Caco-2 (cell line): ENCODE results near the gene SLC7A1. TPM values are rescaled to one million over a fixed set of nuclear protein-coding genes. Genes with fewer than 3 reads are reported as not detected.

Source experiments
- BruUV-seq: library from RNA; stranded (reverse); fragments of 400-500 nt; replicated peaks from 2 replicates; lab custom pipeline; 2021; lab: Mats Ljungman, UMichigan
- CTCF ChIA-PET: fragments of 300-600 bp; sonication (Branson Sonifier 250); formaldehyde crosslinking; loops from one replicate; lab custom pipeline; 2022; ENCODE audit warnings: antibody characterized with exemption; lab: Charles Lee
- POLR2A ChIA-PET: fragments of 300-600 bp; sonication (Branson Sonifier 250); formaldehyde crosslinking; loops from one replicate; lab custom pipeline; 2022; ENCODE audit warnings: antibody characterized with exemption; lab: Charles Lee
- DNase-seq, 2 experiments: peaks; one replicate each; pipeline versions ENCODE4 v3.0.0 to v3.0.0-alpha.2; 2020 to 2022
- H3K27me3 ChIP-seq: replicated peaks from 2 replicates; pipeline ENCODE4 v1.6.0; 2011; ENCODE audit warnings: low read length; ENCODE audit not compliant: control insufficient read depth, insufficient read depth
- H3K36me3 ChIP-seq: 2 replicates; pipeline ENCODE4 v1.5.1; 2011; ENCODE audit warnings: low read length; ENCODE audit not compliant: control insufficient read depth, insufficient read depth
- H3K4me1 ChIP-seq: fragments of 250-450 bp; sonication (Bioruptor Pico); 2 replicates; pipeline ENCODE4 v1.5.1; 2020; ENCODE audit warnings: mild to moderate bottlenecking
- H3K4me3 ChIP-seq: 2 replicates; pipeline ENCODE4 v1.5.1; 2011; ENCODE audit warnings: low read depth, mild to moderate bottlenecking, control low read depth, low read length
- H3K9me3 ChIP-seq: fragments of 250-450 bp; sonication (Bioruptor Pico); 2 replicates; pipeline ENCODE4 v1.5.1; 2020; ENCODE audit warnings: mild to moderate bottlenecking, moderate library complexity
- H3K27ac Mint-ChIP-seq: one replicate; pipeline ENCODE4 v1.8.0; 2022; ENCODE audit warnings: mixed read lengths; ENCODE audit not compliant: unreplicated experiment
- H3K27me3 Mint-ChIP-seq: one replicate; pipeline ENCODE4 v1.8.0; 2022; ENCODE audit warnings: mixed read lengths; ENCODE audit not compliant: insufficient read depth, unreplicated experiment
- H3K36me3 Mint-ChIP-seq: one replicate; pipeline ENCODE4 v1.8.0; 2022; ENCODE audit warnings: mild to moderate bottlenecking, mixed read lengths; ENCODE audit not compliant: insufficient read depth, unreplicated experiment
- H3K4me1 Mint-ChIP-seq: one replicate; pipeline ENCODE4 v1.8.0; 2022; ENCODE audit warnings: low read depth, mixed read lengths; ENCODE audit not compliant: unreplicated experiment
- H3K4me3 Mint-ChIP-seq: one replicate; pipeline ENCODE4 v1.8.0; 2022; ENCODE audit warnings: mild to moderate bottlenecking, moderate library complexity, mixed read lengths; ENCODE audit not compliant: unreplicated experiment
- H3K9me3 Mint-ChIP-seq: one replicate; pipeline ENCODE4 v1.8.0; 2022; ENCODE audit warnings: mixed read lengths; ENCODE audit not compliant: unreplicated experiment
- CTCF ChIP-seq, 2 experiments: fragments of 200-600 bp in 1 of 2; IDR thresholded peaks; 1 replicate in 1 of 2; 2 replicates in 1 of 2; pipeline versions ENCODE4 v1.5.1 to v1.8.0; 2011 to 2022; ENCODE audit warnings: antibody characterized with exemption in 1 of 2, control low read depth in 1 of 2, inconsistent platforms in 1 of 2, low read depth in 1 of 2, low read length in 1 of 2, mild to moderate bottlenecking in 1 of 2, moderate library complexity in 1 of 2; ENCODE audit not compliant: insufficient read depth in 1 of 2, severe bottlenecking in 1 of 2, unreplicated experiment in 1 of 2
- intact Hi-C: fragments of 100-400 bp; cut with micrococcal nuclease; formaldehyde crosslinking; loops from one replicate; pipeline ENCODE4 v1.10.0; 2022; ENCODE audit not compliant: unreplicated experiment
- total RNA-seq: library from RNA; stranded (reverse); gene quantifications from 2 replicates; pipeline ENCODE4 v1.2.3, GENCODE V29; 2022

Gene SLC7A1
- total RNA-seq, 1 experiment from 2014 or later: 180 TPM

- H3K36me3 Mint-ChIP-seq: no peaks in the 10 kb centered on the region
- CTCF ChIA-PET: interaction anchor here (0.6 kb wide), 1 partner anchor 48 kb away, joined by 4 read pairs; no protein-coding TSS in a partner anchor
- H3K4me3 Mint-ChIP-seq: no peak overlapping the region
- H3K4me3 ChIP-seq: no peak overlapping the region
- no peak overlapping the region for H3K27ac Mint-ChIP-seq
- H3K27me3 Mint-ChIP-seq: peaks cover 4% of the 10 kb centered on the region
- BruUV-seq: no TSS peak
- no peaks in the 10 kb centered on the region for H3K9me3 Mint-ChIP-seq
- H3K9me3 ChIP-seq: no peaks in the 10 kb centered on the region
- no peaks in the 10 kb centered on the region for H3K4me1 Mint-ChIP-seq
- POLR2A ChIA-PET: no interaction called here
- no peaks in the 10 kb centered on the region; the same call in 1 of the 2 replicates for H3K4me1 ChIP-seq
- no peaks in the 10 kb centered on the region for H3K36me3 ChIP-seq
- no peak for TF ChIP-seq CTCF (IDR thresholded peaks at IDR 0.05; ENCODE audit: insufficient read depth in 1 of 2, low read depth in 1 of 2, low read length in 1 of 2, severe bottlenecking in 1 of 2, unreplicated experiment in 1 of 2)
- no peaks in the 10 kb centered on the region for H3K27me3 ChIP-seq
- intact Hi-C loops: no loop called here
- DNase-seq: no peak
Measured at GRCh38 chr13:29490561-29490885, 105.0 kb downstream of the SLC7A1 start.

GRCh38 chr13:29489650-29490560, 105.6 kb downstream of the SLC7A1 start:
- TF ChIP-seq CTCF (IDR thresholded peaks at IDR 0.05; ENCODE audit: insufficient read depth in 1 of 2, low read depth in 1 of 2, low read length in 1 of 2, severe bottlenecking in 1 of 2, unreplicated experiment in 1 of 2): no peak
- Histone ChIP-seq H3K27me3 (no peaks in the 10 kb centered on the region), H3K36me3 (no peaks in the 10 kb centered on the region), H3K4me3 (no peak overlapping the region), H3K4me1 (no peaks in the 10 kb centered on the region; the same call in 1 of the 2 replicates), H3K9me3 (no peaks in the 10 kb centered on the region)
- Mint-ChIP-seq H3K27me3 (peaks cover 7% of the 10 kb centered on the region), H3K27ac (no peak overlapping the region), H3K4me1 (no peaks in the 10 kb centered on the region), H3K36me3 (no peaks in the 10 kb centered on the region), H3K4me3 (no peak overlapping the region), H3K9me3 (no peaks in the 10 kb centered on the region)
- no peak for DNase-seq
- intact Hi-C loops: no loop called here
- BruUV-seq: no TSS peak
- ChIA-PET CTCF (interaction anchor here (0.6 kb wide), 1 partner anchor 49 kb away, joined by 4 read pairs; no protein-coding TSS in a partner anchor), POLR2A (no interaction called here)

GRCh38 chr13:29487466-29488454, 107.7 kb downstream of the SLC7A1 start:
- DNase-seq: no peak
- Mint-ChIP-seq H3K27me3 (peaks cover 7% of the 10 kb centered on the region), H3K9me3 (no peaks in the 10 kb centered on the region), H3K4me1 (peaks cover under 1% of the 10 kb centered on the region), H3K27ac (no peak overlapping the region), H3K4me3 (no peak overlapping the region), H3K36me3 (no peaks in the 10 kb centered on the region)
- intact Hi-C loops: no loop called here
- CTCF ChIA-PET: interaction anchor here (0.5 to 0.6 kb wide), 2 partner anchors 21 to 283 kb away, joined by 3 to 4 read pairs; no protein-coding TSS in a partner anchor
- peaks cover 1% of the 10 kb centered on the region for H3K4me1 ChIP-seq
- H3K36me3 ChIP-seq: no peaks in the 10 kb centered on the region
- no peaks in the 10 kb centered on the region for H3K9me3 ChIP-seq
- TF ChIP-seq CTCF (IDR thresholded peaks at IDR 0.05; ENCODE audit: insufficient read depth in 1 of 2, low read depth in 1 of 2, low read length in 1 of 2, severe bottlenecking in 1 of 2, unreplicated experiment in 1 of 2): no peak
- POLR2A ChIA-PET: no interaction called here
- H3K4me3 ChIP-seq: no peak overlapping the region
- no peaks in the 10 kb centered on the region for H3K27me3 ChIP-seq
- no TSS peak for BruUV-seq
